ENCODE data around the gene MARCHF2. TPM values are rescaled to one million over a fixed set of nuclear protein-coding genes. Genes with fewer than 3 reads are reported as not detected.

MARCHF2 gene
- total and polyA plus RNA-seq, 2 donors (not counting 1 experiment from before 2014, with no cell fraction given), result 22.9 to 52.6 TPM

DNA sequence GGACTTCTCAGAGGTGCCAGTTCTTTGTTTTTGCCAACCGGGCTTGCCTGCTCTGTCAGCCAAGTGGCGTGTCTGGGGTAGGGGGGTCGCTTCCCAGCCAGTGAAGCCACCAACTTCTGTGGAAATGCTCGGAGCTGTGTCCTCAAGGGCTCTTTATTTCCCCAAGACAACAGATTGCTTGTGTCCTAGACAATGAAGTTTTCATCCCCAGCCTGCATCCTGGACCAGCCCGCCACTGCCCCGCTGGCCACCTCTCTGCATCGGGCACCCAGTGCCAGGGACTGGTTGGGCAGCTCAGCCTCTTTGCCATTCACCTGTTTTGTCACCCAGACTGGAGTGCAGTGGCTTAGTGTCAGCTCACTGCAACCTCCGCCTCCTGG lies 19.2 kb upstream of the MARCHF2 start:
- POLR2A ChIA-PET, result no interaction called here
- Histone ChIP-seq H3K4me2 (replicated peaks; ENCODE audit: low read depth, low read length, poor library complexity, severe bottlenecking) (no peak overlapping the region), H3K4me3 (ENCODE audit: control extremely low read depth in 1 of 5, extremely low read depth in 1 of 5, insufficient read depth in 1 of 5, low read depth in 2 of 5, low read length in 4 of 5) (no peak overlapping the region), H3K9me3 (ENCODE audit: control extremely low read depth in 1 of 3, control insufficient read depth in 2 of 3, insufficient read depth in 1 of 3, low read length in 2 of 3) (peaks cover 0 to 5% (median 0%) of the 10 kb centered on the region in 3 donors), H3K36me3 (replicated peaks in 1 of 2; ENCODE audit: control extremely low read depth in 1 of 2, control insufficient read depth in 1 of 2, extremely low read depth in 1 of 2, insufficient read depth in 2 of 2, low read length in 1 of 2) (no peaks in the 10 kb centered on the region), H4K20me1 (ENCODE audit: control insufficient read depth, insufficient read depth, low read length, poor library complexity, severe bottlenecking) (peaks cover 78% of the 10 kb centered on the region), H3K4me1 (ENCODE audit: control insufficient read depth in 2 of 2, insufficient read depth in 2 of 2, low read length in 2 of 2) (peaks cover 10 to 20% of the 10 kb centered on the region in 2 donors), H3K79me2 (ENCODE audit: control insufficient read depth, insufficient read depth, low read length) (peaks cover 83% of the 10 kb centered on the region), H3K27me3 (replicated peaks in 1 of 4; ENCODE audit: control extremely low read depth in 1 of 4, control insufficient read depth in 3 of 4, insufficient read depth in 4 of 4, low read length in 3 of 4) (no peaks in the 10 kb centered on the region), H2AFZ (ENCODE audit: insufficient read depth, low read depth, low read length, poor library complexity, severe bottlenecking) (no peak overlapping the region), H3K9ac (ENCODE audit: low read length) (no peak overlapping the region), H3K27ac (ENCODE audit: low read length in 2 of 2) (no peak overlapping the region)
- 98% methylated on average over 6 of the region's 8 CpGs for WGBS (ENCODE audit: insufficient coverage)
- TF ChIP-seq, protein P1, sequence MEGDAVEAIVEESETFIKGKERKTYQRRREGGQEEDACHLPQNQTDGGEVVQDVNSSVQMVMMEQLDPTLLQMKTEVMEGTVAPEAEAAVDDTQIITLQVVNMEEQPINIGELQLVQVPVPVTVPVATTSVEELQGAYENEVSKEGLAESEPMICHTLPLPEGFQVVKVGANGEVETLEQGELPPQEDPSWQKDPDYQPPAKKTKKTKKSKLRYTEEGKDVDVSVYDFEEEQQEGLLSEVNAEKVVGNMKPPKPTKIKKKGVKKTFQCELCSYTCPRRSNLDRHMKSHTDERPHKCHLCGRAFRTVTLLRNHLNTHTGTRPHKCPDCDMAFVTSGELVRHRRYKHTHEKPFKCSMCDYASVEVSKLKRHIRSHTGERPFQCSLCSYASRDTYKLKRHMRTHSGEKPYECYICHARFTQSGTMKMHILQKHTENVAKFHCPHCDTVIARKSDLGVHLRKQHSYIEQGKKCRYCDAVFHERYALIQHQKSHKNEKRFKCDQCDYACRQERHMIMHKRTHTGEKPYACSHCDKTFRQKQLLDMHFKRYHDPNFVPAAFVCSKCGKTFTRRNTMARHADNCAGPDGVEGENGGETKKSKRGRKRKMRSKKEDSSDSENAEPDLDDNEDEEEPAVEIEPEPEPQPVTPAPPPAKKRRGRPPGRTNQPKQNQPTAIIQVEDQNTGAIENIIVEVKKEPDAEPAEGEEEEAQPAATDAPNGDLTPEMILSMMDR (IDR thresholded peaks at IDR 0.05), result no peak
- no peak for TF ChIP-seq EZH2 (IDR thresholded peaks at IDR 0.05; ENCODE audit: borderline replicate concordance, insufficient read depth, low read depth, low read length, poor library complexity, severe bottlenecking)
- CTCF ChIA-PET, result no interaction called here
- Mint-ChIP-seq H3K9me3 (ENCODE audit: insufficient read depth) (no peaks in the 10 kb centered on the region), H3K27me3 (no peaks in the 10 kb centered on the region), H3K27ac (no peak overlapping the region), H3K4me3 (no peak overlapping the region), H3K4me1 (peaks cover 42% of the 10 kb centered on the region)
- DNase-seq (no peak), ATAC-seq (ENCODE audit: low read depth) (no peak)
- intact Hi-C loops (cut with micrococcal nuclease), result loop anchor here (5.0 kb wide), 1 partner anchor 1423 kb away; the partner anchor contains the start of gene FBXL12

DNA sequence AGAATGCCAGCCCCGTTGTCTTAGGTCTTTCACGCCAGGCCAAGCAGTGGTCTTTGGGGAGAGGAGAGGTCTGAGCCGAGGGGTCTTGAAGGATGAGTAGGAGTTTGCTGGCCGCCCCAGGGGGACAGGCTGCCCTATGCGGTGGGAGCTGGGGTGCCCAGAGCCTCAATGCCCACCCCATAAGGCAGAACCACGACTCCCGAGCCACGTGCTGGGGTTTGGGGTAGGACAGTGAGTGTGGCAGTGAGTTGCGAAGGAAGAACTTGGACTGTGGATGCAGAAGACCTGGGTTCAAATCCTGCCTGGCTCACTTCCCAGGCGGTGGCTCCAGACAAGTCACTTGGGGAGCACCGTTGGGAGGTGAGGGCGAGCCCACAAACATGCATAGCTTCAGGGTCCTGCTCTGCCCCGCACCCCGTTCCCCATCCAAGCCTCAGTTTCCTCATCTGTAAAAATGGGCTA lies 17.5 kb upstream of the MARCHF2 start:
- WGBS (ENCODE audit: insufficient coverage), result 97% methylated on average over 14 of the region's 14 CpGs
- ChIA-PET POLR2A (no interaction called here), CTCF (interaction anchor here (0.7 to 1.1 kb wide), 3 partner anchors 42 to 393 kb away, joined by 3 to 4 read pairs (median 3); no protein-coding TSS in a partner anchor)
- H3K27ac Mint-ChIP-seq, result no peak overlapping the region
- no peak overlapping the region for H3K4me3 Mint-ChIP-seq
- no peak overlapping the region for H3K4me3 ChIP-seq (ENCODE audit: control extremely low read depth in 1 of 5, extremely low read depth in 1 of 5, insufficient read depth in 1 of 5, low read depth in 2 of 5, low read length in 4 of 5)
- H3K4me2 ChIP-seq (replicated peaks; ENCODE audit: low read depth, low read length, poor library complexity, severe bottlenecking), result no peak overlapping the region
- no peak overlapping the region for H2AFZ ChIP-seq (ENCODE audit: insufficient read depth, low read depth, low read length, poor library complexity, severe bottlenecking)
- H3K27me3 Mint-ChIP-seq, result no peaks in the 10 kb centered on the region
- peaks cover 78% of the 10 kb centered on the region for H3K79me2 ChIP-seq (ENCODE audit: control insufficient read depth, insufficient read depth, low read length)
- intact Hi-C loops (cut with micrococcal nuclease), result loop anchor here (5.0 kb wide), 1 partner anchor 128 kb away; no protein-coding TSS in a partner anchor
- H3K27ac ChIP-seq (ENCODE audit: low read length in 2 of 2), result no peak overlapping the region
- TF ChIP-seq, protein P1 (IDR thresholded peaks at IDR 0.05), result no peak
- TF ChIP-seq EZH2 (IDR thresholded peaks at IDR 0.05; ENCODE audit: borderline replicate concordance, insufficient read depth, low read depth, low read length, poor library complexity, severe bottlenecking), result no peak
- H4K20me1 ChIP-seq (ENCODE audit: control insufficient read depth, insufficient read depth, low read length, poor library complexity, severe bottlenecking), result peaks cover 93% of the 10 kb centered on the region
- no peak for ATAC-seq (ENCODE audit: low read depth)
- H3K9me3 Mint-ChIP-seq (ENCODE audit: insufficient read depth), result no peaks in the 10 kb centered on the region
- H3K9me3 ChIP-seq (ENCODE audit: control extremely low read depth in 1 of 3, control insufficient read depth in 2 of 3, insufficient read depth in 1 of 3, low read length in 2 of 3), result peaks cover 0 to 5% (median 0%) of the 10 kb centered on the region in 3 donors
- no peak overlapping the region for H3K9ac ChIP-seq (ENCODE audit: low read length)
- no peak for DNase-seq
- peaks cover 10 to 15% of the 10 kb centered on the region in 2 donors for H3K4me1 ChIP-seq (ENCODE audit: control insufficient read depth in 2 of 2, insufficient read depth in 2 of 2, low read length in 2 of 2)
- peaks cover 0 to 9% of the 10 kb centered on the region in 2 experiments for H3K36me3 ChIP-seq (replicated peaks in 1 of 2; ENCODE audit: control extremely low read depth in 1 of 2, control insufficient read depth in 1 of 2, extremely low read depth in 1 of 2, insufficient read depth in 2 of 2, low read length in 1 of 2)
- peaks cover 35% of the 10 kb centered on the region for H3K4me1 Mint-ChIP-seq
- H3K27me3 ChIP-seq (replicated peaks in 1 of 4; ENCODE audit: control extremely low read depth in 1 of 4, control insufficient read depth in 3 of 4, insufficient read depth in 4 of 4, low read length in 3 of 4), result no peaks in the 10 kb centered on the region
